ENCODE data around the gene SUGCT. TPM values are rescaled to one million over a fixed set of nuclear protein-coding genes. Genes with fewer than 3 reads are reported as not detected.

Gene SUGCT
- total and polyA plus RNA-seq, 9 of the 15 experiments (the other 6 are each of a cell fraction or from before 2014, with no cell fraction given): 0.58 to 2.5 (median 1.4) TPM

DNA sequence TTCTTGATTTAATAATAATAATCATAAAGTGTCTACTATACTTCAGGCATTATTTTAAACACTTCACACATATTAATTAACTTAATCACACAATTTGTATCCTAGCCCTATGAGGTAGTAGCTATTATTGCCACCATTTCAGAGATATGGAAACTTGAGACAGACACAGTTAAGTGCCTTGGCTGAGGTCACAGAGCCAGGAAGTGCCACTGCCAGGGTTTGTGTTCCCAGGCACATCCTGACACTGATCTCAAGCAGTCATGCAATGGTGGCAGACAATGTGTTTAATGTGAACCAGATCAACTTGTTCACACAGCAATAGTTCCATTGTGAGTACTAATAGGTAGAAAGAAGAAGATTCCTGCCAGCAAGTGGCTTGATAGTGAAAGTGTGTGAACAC is 666.0 kb downstream of the SUGCT start (continued):
- TF ChIP-seq, protein P1, sequence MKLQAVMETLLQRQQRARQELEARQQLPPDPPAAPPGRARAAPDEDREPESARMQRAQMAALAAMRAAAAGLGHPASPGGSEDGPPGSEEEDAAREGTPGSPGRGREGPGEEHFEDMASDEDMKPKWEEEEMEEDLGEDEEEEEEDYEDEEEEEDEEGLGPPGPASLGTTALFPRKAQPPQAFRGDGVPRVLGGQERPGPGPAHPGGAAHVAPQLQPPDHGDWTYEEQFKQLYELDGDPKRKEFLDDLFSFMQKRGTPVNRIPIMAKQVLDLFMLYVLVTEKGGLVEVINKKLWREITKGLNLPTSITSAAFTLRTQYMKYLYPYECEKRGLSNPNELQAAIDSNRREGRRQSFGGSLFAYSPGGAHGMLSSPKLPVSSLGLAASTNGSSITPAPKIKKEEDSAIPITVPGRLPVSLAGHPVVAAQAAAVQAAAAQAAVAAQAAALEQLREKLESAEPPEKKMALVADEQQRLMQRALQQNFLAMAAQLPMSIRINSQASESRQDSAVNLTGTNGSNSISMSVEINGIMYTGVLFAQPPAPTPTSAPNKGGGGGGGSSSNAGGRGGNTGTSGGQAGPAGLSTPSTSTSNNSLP (IDR thresholded peaks at IDR 0.05; ENCODE audit: borderline replicate concordance, low read depth, low read length): no peak
- TF ChIP-seq ZNF197 (CRISPR knock-in tag; IDR thresholded peaks at IDR 0.05; ENCODE audit: low read depth): no peak

DNA sequence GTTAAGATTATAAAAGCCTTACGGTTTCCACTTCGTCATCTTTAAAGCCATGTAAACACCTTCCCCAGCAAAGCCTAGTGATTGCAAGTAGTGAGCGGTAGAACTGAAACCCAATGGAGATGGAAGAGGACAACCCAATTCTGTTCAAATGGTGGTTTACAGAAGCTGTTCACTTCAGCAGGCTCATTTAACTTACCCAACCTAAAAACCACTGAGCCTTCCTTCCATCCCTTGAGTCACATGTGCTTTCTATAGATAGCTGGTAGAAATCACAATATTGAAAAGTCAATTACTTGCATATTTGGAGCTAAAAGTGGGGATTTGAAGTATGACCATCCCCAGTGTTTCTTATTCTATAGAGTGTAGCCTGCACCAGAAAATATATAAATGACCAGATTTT is 667.7 kb downstream of the SUGCT start:
- no peak overlapping the region for H2AFZ ChIP-seq (ENCODE audit: low read depth, low read length)
- H4K20me1 ChIP-seq (replicated peaks; ENCODE audit: control insufficient read depth, insufficient read depth, low read length): no peaks in the 10 kb centered on the region
- in situ Hi-C loops (cut with MboI) (no loop called here), intact Hi-C loops (cut with micrococcal nuclease) (no loop called here)
- H3K27me3 ChIP-seq (ENCODE audit: control insufficient read depth in 2 of 2, insufficient read depth in 2 of 2, low read length in 2 of 2): no peaks in the 10 kb centered on the region
- H3K9me3 ChIP-seq (replicated peaks; ENCODE audit: control insufficient read depth, insufficient read depth, low read depth, low read length): 0 out of 2 replicates have a peak, but pooled peaks cover 2% of the 10 kb centered on the region
- H3K27ac ChIP-seq (ENCODE audit: extremely low read depth, low read depth, low read length): no peak overlapping the region
- no peak overlapping the region for H3K4me2 ChIP-seq (ENCODE audit: insufficient read depth, low read length)
- ChIA-PET CTCF (ENCODE audit: low intra/inter-chr PET ratio) (no interaction called here), POLR2A (no interaction called here)
- no peaks in the 10 kb centered on the region for H3K4me1 ChIP-seq (replicated peaks in 1 of 2; ENCODE audit: control insufficient read depth in 2 of 2, insufficient read depth in 2 of 2, low read length in 2 of 2)
- DNase-seq (ENCODE audit: extremely low read depth in 1 of 4, low spot score in 3 of 4) (no peak), FAIRE-seq (no peak), ATAC-seq (no peak)
- WGBS (ENCODE audit: insufficient coverage, low coverage, missing lambda C conversion rate): 9% methylated on average over 3 of the region's 3 CpGs
- H3K79me2 ChIP-seq (ENCODE audit: control insufficient read depth, insufficient read depth, low read length): no peaks in the 10 kb centered on the region
- no TSS peak for BruUV-seq (replicated peaks)
- H3K9ac ChIP-seq (ENCODE audit: insufficient read depth in 1 of 2, low read depth in 2 of 2, low read length in 2 of 2): no peak overlapping the region
- no peaks in the 10 kb centered on the region for H3K36me3 ChIP-seq (ENCODE audit: control insufficient read depth, insufficient read depth, low read length)
- no peak overlapping the region for H3K4me3 ChIP-seq
- H3K9me1 ChIP-seq (ENCODE audit: control insufficient read depth, insufficient read depth, low read length): no peaks in the 10 kb centered on the region
- TF ChIP-seq, protein P2, sequence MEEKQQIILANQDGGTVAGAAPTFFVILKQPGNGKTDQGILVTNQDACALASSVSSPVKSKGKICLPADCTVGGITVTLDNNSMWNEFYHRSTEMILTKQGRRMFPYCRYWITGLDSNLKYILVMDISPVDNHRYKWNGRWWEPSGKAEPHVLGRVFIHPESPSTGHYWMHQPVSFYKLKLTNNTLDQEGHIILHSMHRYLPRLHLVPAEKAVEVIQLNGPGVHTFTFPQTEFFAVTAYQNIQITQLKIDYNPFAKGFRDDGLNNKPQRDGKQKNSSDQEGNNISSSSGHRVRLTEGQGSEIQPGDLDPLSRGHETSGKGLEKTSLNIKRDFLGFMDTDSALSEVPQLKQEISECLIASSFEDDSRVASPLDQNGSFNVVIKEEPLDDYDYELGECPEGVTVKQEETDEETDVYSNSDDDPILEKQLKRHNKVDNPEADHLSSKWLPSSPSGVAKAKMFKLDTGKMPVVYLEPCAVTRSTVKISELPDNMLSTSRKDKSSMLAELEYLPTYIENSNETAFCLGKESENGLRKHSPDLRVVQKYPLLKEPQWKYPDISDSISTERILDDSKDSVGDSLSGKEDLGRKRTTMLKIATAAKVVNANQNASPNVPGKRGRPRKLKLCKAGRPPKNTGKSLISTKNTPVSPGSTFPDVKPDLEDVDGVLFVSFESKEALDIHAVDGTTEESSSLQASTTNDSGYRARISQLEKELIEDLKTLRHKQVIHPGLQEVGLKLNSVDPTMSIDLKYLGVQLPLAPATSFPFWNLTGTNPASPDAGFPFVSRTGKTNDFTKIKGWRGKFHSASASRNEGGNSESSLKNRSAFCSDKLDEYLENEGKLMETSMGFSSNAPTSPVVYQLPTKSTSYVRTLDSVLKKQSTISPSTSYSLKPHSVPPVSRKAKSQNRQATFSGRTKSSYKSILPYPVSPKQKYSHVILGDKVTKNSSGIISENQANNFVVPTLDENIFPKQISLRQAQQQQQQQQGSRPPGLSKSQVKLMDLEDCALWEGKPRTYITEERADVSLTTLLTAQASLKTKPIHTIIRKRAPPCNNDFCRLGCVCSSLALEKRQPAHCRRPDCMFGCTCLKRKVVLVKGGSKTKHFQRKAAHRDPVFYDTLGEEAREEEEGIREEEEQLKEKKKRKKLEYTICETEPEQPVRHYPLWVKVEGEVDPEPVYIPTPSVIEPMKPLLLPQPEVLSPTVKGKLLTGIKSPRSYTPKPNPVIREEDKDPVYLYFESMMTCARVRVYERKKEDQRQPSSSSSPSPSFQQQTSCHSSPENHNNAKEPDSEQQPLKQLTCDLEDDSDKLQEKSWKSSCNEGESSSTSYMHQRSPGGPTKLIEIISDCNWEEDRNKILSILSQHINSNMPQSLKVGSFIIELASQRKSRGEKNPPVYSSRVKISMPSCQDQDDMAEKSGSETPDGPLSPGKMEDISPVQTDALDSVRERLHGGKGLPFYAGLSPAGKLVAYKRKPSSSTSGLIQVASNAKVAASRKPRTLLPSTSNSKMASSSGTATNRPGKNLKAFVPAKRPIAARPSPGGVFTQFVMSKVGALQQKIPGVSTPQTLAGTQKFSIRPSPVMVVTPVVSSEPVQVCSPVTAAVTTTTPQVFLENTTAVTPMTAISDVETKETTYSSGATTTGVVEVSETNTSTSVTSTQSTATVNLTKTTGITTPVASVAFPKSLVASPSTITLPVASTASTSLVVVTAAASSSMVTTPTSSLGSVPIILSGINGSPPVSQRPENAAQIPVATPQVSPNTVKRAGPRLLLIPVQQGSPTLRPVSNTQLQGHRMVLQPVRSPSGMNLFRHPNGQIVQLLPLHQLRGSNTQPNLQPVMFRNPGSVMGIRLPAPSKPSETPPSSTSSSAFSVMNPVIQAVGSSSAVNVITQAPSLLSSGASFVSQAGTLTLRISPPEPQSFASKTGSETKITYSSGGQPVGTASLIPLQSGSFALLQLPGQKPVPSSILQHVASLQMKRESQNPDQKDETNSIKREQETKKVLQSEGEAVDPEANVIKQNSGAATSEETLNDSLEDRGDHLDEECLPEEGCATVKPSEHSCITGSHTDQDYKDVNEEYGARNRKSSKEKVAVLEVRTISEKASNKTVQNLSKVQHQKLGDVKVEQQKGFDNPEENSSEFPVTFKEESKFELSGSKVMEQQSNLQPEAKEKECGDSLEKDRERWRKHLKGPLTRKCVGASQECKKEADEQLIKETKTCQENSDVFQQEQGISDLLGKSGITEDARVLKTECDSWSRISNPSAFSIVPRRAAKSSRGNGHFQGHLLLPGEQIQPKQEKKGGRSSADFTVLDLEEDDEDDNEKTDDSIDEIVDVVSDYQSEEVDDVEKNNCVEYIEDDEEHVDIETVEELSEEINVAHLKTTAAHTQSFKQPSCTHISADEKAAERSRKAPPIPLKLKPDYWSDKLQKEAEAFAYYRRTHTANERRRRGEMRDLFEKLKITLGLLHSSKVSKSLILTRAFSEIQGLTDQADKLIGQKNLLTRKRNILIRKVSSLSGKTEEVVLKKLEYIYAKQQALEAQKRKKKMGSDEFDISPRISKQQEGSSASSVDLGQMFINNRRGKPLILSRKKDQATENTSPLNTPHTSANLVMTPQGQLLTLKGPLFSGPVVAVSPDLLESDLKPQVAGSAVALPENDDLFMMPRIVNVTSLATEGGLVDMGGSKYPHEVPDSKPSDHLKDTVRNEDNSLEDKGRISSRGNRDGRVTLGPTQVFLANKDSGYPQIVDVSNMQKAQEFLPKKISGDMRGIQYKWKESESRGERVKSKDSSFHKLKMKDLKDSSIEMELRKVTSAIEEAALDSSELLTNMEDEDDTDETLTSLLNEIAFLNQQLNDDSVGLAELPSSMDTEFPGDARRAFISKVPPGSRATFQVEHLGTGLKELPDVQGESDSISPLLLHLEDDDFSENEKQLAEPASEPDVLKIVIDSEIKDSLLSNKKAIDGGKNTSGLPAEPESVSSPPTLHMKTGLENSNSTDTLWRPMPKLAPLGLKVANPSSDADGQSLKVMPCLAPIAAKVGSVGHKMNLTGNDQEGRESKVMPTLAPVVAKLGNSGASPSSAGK (IDR thresholded peaks at IDR 0.05): no peak
- TF ChIP-seq HDAC3 (IDR thresholded peaks at IDR 0.05; ENCODE audit: borderline replicate concordance, partially characterized antibody) (no peak), TEAD1 (CRISPR knock-in tag; IDR thresholded peaks at IDR 0.05) (no peak)
- TF ChIP-seq, protein P3, sequence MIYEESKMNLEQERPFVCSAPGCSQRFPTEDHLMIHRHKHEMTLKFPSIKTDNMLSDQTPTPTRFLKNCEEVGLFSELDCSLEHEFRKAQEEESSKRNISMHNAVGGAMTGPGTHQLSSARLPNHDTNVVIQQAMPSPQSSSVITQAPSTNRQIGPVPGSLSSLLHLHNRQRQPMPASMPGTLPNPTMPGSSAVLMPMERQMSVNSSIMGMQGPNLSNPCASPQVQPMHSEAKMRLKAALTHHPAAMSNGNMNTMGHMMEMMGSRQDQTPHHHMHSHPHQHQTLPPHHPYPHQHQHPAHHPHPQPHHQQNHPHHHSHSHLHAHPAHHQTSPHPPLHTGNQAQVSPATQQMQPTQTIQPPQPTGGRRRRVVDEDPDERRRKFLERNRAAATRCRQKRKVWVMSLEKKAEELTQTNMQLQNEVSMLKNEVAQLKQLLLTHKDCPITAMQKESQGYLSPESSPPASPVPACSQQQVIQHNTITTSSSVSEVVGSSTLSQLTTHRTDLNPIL (CRISPR knock-in tag; IDR thresholded peaks at IDR 0.05): no peak

Measured in K562 (cell line).